ENCODE measurements around the gene PITPNM2. TPM values are rescaled to one million over a fixed set of nuclear protein-coding genes. Genes with fewer than 3 reads are reported as not detected.

PITPNM2 gene
- total and polyA plus RNA-seq, 9 of the 15 experiments (the other 6 are each of a cell fraction or from before 2014, with no cell fraction given) = 0.03 to 10.8 (median 2.9) TPM

DNA sequence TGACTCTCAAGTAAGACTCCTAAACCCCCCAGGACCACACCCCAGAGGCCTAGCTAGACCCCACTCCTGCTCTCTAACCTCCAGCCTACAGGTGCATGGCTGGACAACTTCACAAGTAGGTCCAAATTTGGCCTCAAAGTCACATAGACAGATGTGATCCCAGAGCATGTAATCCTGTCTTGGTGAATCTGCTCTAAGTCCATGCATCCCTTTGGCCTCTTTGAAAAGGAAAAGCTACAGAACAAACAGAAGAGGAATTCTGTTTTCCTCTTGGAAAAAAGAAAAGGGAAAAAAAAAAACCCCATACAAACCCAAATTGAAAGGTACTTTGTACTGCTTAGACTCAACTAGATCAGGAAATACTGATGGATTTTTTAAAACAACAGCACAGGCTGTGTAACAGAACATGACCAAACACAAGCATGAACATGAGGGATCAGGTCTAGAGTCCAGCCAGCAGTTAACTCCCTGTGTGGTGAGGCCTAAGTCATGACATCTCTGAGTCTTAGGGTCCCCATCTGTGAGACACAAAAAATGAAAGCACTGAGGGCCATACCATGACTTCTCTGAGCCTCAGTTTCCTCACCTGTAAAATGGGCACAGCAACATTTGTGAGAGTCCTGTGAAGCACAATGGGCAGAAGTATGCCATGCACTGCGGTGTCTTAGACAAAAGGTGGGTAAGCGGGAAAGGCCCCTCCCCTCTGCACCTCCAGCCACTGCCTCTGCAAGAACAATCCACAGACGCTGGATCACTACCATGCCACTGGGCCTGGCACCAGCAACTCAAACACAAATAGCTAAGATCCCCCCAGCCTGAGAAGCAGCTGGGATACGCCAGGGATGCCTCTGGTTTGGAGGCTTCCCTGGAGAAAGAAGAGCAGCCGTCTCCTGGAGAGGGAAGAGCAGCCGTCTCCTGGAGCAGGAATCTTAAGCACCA lies 9.9 kb downstream of the PITPNM2 start (continued):
- TF ChIP-seq TFE3 (CRISPR knock-in tag; IDR thresholded peaks at IDR 0.05) (no peak), RBM25 (IDR thresholded peaks at IDR 0.05; ENCODE audit: low read depth, low read length, severe bottlenecking) (peak; percentile 97), SMARCA5 (IDR thresholded peaks at IDR 0.05) (peak; percentile 92)

DNA sequence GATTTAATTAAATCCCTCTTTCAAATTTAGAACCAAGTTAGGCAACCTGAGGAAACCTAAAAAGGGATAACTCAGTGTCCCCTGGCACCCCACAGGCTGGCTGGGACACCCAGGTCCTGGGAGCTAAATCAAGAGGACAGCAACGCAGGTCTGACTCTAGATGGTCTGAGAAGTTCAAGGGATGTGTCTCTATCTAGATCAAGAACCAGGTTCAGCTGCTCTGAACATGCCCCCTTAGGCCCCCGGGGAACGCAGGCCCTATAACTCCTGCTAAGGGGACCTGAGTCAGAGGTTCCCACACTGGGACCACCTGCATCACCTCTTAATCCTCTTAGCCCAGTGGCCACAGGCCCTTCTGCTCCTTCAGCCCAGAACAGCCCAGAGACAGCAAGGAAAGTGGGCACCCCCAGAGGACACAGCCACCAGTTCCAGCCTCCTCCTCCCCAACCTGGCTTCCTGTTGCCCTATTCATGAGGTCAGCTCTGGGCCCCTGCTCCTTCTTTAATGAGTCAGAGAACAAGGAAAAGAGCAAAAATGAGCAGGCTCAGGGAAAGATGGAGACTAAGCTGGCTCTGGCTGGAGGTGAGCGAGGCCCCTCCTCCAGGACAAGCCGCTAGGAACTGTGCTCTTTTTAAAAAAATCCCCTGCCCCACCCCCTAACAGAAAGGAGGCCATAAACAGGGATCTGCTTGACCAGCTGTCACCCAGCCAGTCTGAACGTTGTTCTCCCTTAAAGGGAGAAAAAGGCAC lies 10.8 kb downstream of the PITPNM2 start:
- Histone ChIP-seq H3K79me2 (ENCODE audit: control insufficient read depth, insufficient read depth, low read length) (peaks cover 10% of the 10 kb centered on the region; the same call in 2 of the 3 replicates), H3K9ac (ENCODE audit: insufficient read depth in 1 of 2, low read depth in 2 of 2, low read length in 2 of 2) (peak overlapping the region in 1 of 2 experiments; percentile 23; a peak in 1 of 4 replicates), H3K9me1 (ENCODE audit: control insufficient read depth, insufficient read depth, low read length) (no peaks in the 10 kb centered on the region), H3K4me1 (replicated peaks in 1 of 2; ENCODE audit: control insufficient read depth in 2 of 2, insufficient read depth in 2 of 2, low read length in 2 of 2) (peaks cover 11 to 31% of the 10 kb centered on the region in 2 experiments; a peak in 4 of 5 replicates), H3K36me3 (ENCODE audit: control insufficient read depth, insufficient read depth, low read length) (no peaks in the 10 kb centered on the region), H3K4me2 (ENCODE audit: insufficient read depth, low read length) (no peak overlapping the region), H3K9me3 (replicated peaks; ENCODE audit: control insufficient read depth, insufficient read depth, low read depth, low read length) (no peaks in the 10 kb centered on the region), H2AFZ (ENCODE audit: low read depth, low read length) (no peak overlapping the region; the same call in 1 of the 2 replicates), H3K27me3 (ENCODE audit: control insufficient read depth in 2 of 2, insufficient read depth in 2 of 2, low read length in 2 of 2) (no peaks in the 10 kb centered on the region), H3K27ac (ENCODE audit: extremely low read depth, low read depth, low read length) (peak overlapping the region; percentile 18; the same call in 1 of the 3 replicates), H4K20me1 (replicated peaks; ENCODE audit: control insufficient read depth, insufficient read depth, low read length) (0 out of 2 replicates have a peak, but pooled peaks cover 1% of the 10 kb centered on the region), H3K4me3 (no peak overlapping the region)
- no TSS peak for BruUV-seq (replicated peaks)
- in situ Hi-C loops (cut with MboI) = no loop called here
- 41% methylated on average over 6 of the region's 6 CpGs for WGBS (ENCODE audit: insufficient coverage, low coverage, missing lambda C conversion rate)
- FAIRE-seq = no peak
- intact Hi-C loops (cut with micrococcal nuclease) = loop anchor here (10.0 kb wide), 1 partner anchor 155 kb away; the partner anchor contains the start of gene ARL6IP4
- peak; percentile 62 for ATAC-seq
- CTCF ChIA-PET (ENCODE audit: low intra/inter-chr PET ratio) = no interaction called here
- POLR2A ChIA-PET = interaction anchor here (0.6 to 1.4 kb wide), 6 partner anchors 8 to 1356 kb away, joined by 3 to 8 read pairs (median 4); no protein-coding TSS in a partner anchor
- DNase-seq (ENCODE audit: extremely low read depth in 1 of 4, low spot score in 3 of 4) = peak in 3 of 4 experiments; percentile 35 to 50 (median 38)
- TF ChIP-seq NUFIP1 (IDR thresholded peaks at IDR 0.05; ENCODE audit: partially characterized antibody) = no peak
- TF ChIP-seq ZNF436 (CRISPR knock-in tag; IDR thresholded peaks at IDR 0.05) = no peak
- TF ChIP-seq NKRF (IDR thresholded peaks at IDR 0.05; ENCODE audit: borderline replicate concordance) = no peak
- no peak for TF ChIP-seq SNIP1 (IDR thresholded peaks at IDR 0.05; ENCODE audit: low read depth)
- TF ChIP-seq, protein P1, sequence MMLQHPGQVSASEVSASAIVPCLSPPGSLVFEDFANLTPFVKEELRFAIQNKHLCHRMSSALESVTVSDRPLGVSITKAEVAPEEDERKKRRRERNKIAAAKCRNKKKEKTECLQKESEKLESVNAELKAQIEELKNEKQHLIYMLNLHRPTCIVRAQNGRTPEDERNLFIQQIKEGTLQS (IDR thresholded peaks at IDR 0.05) = 0 out of 2 replicates have a peak, but pooled peaks have one; percentile 15
- TF ChIP-seq, protein P1 (CRISPR knock-in tag; conservative IDR thresholded peaks at IDR 0.05) = no peak
- peak; percentile 37; the same call in 1 of the 2 replicates for TF ChIP-seq FOXK1 (CRISPR knock-in tag; IDR thresholded peaks at IDR 0.05; ENCODE audit: borderline replicate concordance)
- TF ChIP-seq YY1 (IDR thresholded peaks at IDR 0.05; ENCODE audit: borderline replicate concordance in 1 of 3, control insufficient read depth in 1 of 3, extremely low read depth in 1 of 3, insufficient read depth in 3 of 3, insufficient read length in 1 of 3, insufficient replicate concordance in 2 of 3, low read depth in 1 of 3, low read length in 2 of 3) = peak in 1 of 3 experiments; percentile 25
- no peak for TF ChIP-seq SMARCE1 (IDR thresholded peaks at IDR 0.05)

All from K562 (cell line).